Mesothelial cell of epicardium (in vitro differentiated cells): ENCODE data around the gene NLGN1. TPM values are rescaled to one million over a fixed set of nuclear protein-coding genes. Genes with fewer than 3 reads are reported as not detected.

ENCODE experiments used
- DNase-seq, 2 experiments: peaks; one replicate each; pipeline ENCODE4 v3.0.0; 2021; ENCODE audit warnings: low spot score in 2 of 2; ENCODE audit not compliant: unreplicated experiment in 2 of 2
- H3K27ac Mint-ChIP-seq: 2 replicates; pipeline ENCODE4 v1.8.0; 2021; ENCODE audit warnings: mixed read lengths
- H3K27me3 Mint-ChIP-seq: 2 replicates; pipeline ENCODE4 v1.8.0; 2021; ENCODE audit warnings: low read depth, mixed read lengths
- H3K36me3 Mint-ChIP-seq: 2 replicates; pipeline ENCODE4 v1.8.0; 2021; ENCODE audit warnings: mixed read lengths
- H3K4me1 Mint-ChIP-seq: 2 replicates; pipeline ENCODE4 v1.8.0; 2021; ENCODE audit warnings: mixed read lengths
- H3K4me3 Mint-ChIP-seq: 2 replicates; pipeline ENCODE4 v1.8.0; 2021; ENCODE audit warnings: mild to moderate bottlenecking, moderate library complexity, mixed read lengths
- H3K9me3 Mint-ChIP-seq: 2 replicates; pipeline ENCODE4 v1.8.0; 2021; ENCODE audit warnings: mixed read lengths
- total RNA-seq: library from RNA; stranded (reverse); gene quantifications from 3 replicates; pipeline ENCODE4 v1.2.1, GENCODE V29; 2021
- TF ChIP-seq, protein P1 (sequence below): fragments of 200-600 bp; sonication (generic); IDR thresholded peaks from one replicate; pipeline ENCODE4 v1.5.0; 2021; ENCODE audit warnings: antibody characterized with exemption; ENCODE audit not compliant: unreplicated experiment

NLGN1 gene
- total RNA-seq, 1 donor from 2014 or later, result 4.2 TPM

GRCh38 chr3:174270841-174271240 lies 873.3 kb downstream of the NLGN1 start:
- Mint-ChIP-seq H3K9me3 (peaks cover 5% of the 10 kb centered on the region), H3K4me3 (no peak overlapping the region), H3K36me3 (no peaks in the 10 kb centered on the region), H3K4me1 (no peaks in the 10 kb centered on the region), H3K27me3 (no peaks in the 10 kb centered on the region), H3K27ac (no peak overlapping the region)
- DNase-seq, result no peak
- TF ChIP-seq, protein P1, sequence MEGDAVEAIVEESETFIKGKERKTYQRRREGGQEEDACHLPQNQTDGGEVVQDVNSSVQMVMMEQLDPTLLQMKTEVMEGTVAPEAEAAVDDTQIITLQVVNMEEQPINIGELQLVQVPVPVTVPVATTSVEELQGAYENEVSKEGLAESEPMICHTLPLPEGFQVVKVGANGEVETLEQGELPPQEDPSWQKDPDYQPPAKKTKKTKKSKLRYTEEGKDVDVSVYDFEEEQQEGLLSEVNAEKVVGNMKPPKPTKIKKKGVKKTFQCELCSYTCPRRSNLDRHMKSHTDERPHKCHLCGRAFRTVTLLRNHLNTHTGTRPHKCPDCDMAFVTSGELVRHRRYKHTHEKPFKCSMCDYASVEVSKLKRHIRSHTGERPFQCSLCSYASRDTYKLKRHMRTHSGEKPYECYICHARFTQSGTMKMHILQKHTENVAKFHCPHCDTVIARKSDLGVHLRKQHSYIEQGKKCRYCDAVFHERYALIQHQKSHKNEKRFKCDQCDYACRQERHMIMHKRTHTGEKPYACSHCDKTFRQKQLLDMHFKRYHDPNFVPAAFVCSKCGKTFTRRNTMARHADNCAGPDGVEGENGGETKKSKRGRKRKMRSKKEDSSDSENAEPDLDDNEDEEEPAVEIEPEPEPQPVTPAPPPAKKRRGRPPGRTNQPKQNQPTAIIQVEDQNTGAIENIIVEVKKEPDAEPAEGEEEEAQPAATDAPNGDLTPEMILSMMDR, result no peak

DNA sequence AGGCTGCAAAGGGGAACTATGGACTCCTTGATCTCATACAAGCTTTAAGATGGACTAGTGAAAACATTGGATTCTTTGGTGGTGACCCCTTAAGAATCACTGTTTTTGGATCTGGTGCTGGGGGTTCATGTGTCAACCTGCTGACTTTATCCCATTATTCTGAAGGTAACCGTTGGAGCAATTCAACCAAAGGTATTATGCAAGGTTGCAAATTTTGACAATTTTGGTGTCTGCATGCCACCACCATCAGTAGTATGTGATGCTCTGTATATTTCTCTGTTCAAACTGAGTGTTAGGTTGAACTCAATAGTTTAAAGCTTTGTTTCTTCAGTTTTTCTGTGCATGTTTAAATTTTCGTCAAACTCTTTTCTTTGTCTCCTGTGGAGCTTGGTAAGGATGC lies 877.8 kb downstream of the NLGN1 start:
- DNase-seq, result no peak
- Mint-ChIP-seq H3K4me3 (no peak overlapping the region), H3K9me3 (peaks cover 5% of the 10 kb centered on the region), H3K36me3 (no peaks in the 10 kb centered on the region), H3K4me1 (no peaks in the 10 kb centered on the region), H3K27ac (no peak overlapping the region), H3K27me3 (no peaks in the 10 kb centered on the region)
- TF ChIP-seq, protein P1, result no peak

GRCh38 chr3:174276826-174277225 lies 879.3 kb downstream of the NLGN1 start:
- no peak for DNase-seq
- no peaks in the 10 kb centered on the region for H3K27me3 Mint-ChIP-seq

DNA sequence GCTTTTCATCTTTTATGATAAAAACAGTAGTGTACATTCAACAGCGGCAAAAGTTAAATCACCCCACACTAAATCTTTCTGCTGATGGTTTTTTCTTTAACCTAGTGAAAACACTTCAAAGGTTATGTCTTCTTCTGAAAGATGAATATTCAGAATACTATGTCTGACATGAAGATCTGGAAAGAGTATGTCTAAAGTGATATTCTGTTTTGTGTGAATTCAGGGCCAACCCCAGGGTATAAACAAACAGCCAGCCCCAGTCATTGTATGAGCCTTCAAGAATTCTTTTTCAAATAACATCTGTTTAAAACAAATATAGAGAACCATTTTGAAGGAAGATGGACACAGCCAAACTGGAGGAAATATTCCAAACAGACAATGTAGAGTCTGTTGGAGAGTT lies 880.5 kb downstream of the NLGN1 start:
- Mint-ChIP-seq H3K9me3 (peaks cover 5% of the 10 kb centered on the region), H3K36me3 (no peaks in the 10 kb centered on the region), H3K4me1 (no peaks in the 10 kb centered on the region), H3K27ac (no peak overlapping the region), H3K4me3 (no peak overlapping the region), H3K27me3 (no peaks in the 10 kb centered on the region)
- TF ChIP-seq, protein P1, result no peak
- no peak for DNase-seq

More at GRCh38 chr3:174276826-174277225, 879.3 kb downstream of the NLGN1 start:
- no peak overlapping the region for H3K27ac Mint-ChIP-seq
- peaks cover 5% of the 10 kb centered on the region for H3K9me3 Mint-ChIP-seq
- H3K4me1 Mint-ChIP-seq, result no peaks in the 10 kb centered on the region
- no peak overlapping the region for H3K4me3 Mint-ChIP-seq
- no peaks in the 10 kb centered on the region for H3K36me3 Mint-ChIP-seq
- TF ChIP-seq, protein P1, result no peak

DNA sequence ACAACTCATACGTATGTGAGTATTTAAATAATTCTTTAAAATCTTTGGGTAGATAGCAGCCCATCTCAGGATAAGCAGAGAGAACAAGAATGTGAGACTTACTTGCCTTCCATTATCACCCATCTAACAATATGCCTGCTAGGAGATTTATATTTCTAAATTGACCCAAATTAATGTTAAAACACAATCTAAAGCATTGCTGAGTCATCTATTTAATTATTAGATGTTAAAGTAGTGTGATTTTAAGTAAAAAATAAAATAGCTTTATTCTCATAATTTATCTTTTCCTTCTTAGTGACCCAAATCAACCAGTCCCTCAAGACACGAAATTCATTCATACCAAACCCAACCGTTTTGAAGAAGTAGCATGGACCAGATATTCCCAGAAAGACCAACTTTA lies 882.6 kb downstream of the NLGN1 start:
- Mint-ChIP-seq H3K27me3 (no peaks in the 10 kb centered on the region), H3K9me3 (peaks cover 4% of the 10 kb centered on the region), H3K4me3 (no peak overlapping the region), H3K27ac (no peak overlapping the region), H3K4me1 (peaks cover 3% of the 10 kb centered on the region), H3K36me3 (no peaks in the 10 kb centered on the region)
- no peak for DNase-seq
- TF ChIP-seq, protein P1, result no peak
